HEK293T (cell line): ENCODE measurements around the gene DNAJB2.

Source experiments
- ELF4 ChIP-seq: fragments of 450-650 bp; IDR thresholded peaks from 2 replicates; pipeline ENCODE4 v1.6.1; 2017; ENCODE audit warnings: antibody characterized with exemption
- FOXK2 ChIP-seq: fragments of 450-650 bp; IDR thresholded peaks from 2 replicates; pipeline ENCODE4 v1.6.1; 2016; ENCODE audit warnings: mild to moderate bottlenecking
- FOXM1 ChIP-seq: fragments of 450-650 bp; IDR thresholded peaks from 2 replicates; pipeline ENCODE4 v1.6.1; 2017; ENCODE audit warnings: mild to moderate bottlenecking, borderline replicate concordance
- LEF1 ChIP-seq: fragments of 450-650 bp; IDR thresholded peaks from 2 replicates; pipeline ENCODE4 v1.6.1; 2017; ENCODE audit warnings: mild to moderate bottlenecking, borderline replicate concordance
- SP1 ChIP-seq: fragments of 450-650 bp; IDR thresholded peaks from 2 replicates; pipeline ENCODE4 v1.6.1; 2017
- SUZ12 ChIP-seq: fragments of 450-650 bp; IDR thresholded peaks from 2 replicates; pipeline ENCODE4 v1.6.1; 2016; ENCODE audit warnings: mild to moderate bottlenecking
- TARDBP ChIP-seq: fragments of 450-650 bp; IDR thresholded peaks from 2 replicates; pipeline ENCODE4 v1.6.1; 2016
- ZNF384 ChIP-seq: fragments of 450-650 bp; IDR thresholded peaks from 2 replicates; pipeline ENCODE4 v1.6.1; 2016
- TF ChIP-seq, protein P1 (sequence below): fragments of 450-650 bp; IDR thresholded peaks from 2 replicates; pipeline ENCODE4 v1.6.1; 2016

- TF ChIP-seq ELF4, result no peak
- no peak for TF ChIP-seq FOXK2
- TF ChIP-seq, protein P1, sequence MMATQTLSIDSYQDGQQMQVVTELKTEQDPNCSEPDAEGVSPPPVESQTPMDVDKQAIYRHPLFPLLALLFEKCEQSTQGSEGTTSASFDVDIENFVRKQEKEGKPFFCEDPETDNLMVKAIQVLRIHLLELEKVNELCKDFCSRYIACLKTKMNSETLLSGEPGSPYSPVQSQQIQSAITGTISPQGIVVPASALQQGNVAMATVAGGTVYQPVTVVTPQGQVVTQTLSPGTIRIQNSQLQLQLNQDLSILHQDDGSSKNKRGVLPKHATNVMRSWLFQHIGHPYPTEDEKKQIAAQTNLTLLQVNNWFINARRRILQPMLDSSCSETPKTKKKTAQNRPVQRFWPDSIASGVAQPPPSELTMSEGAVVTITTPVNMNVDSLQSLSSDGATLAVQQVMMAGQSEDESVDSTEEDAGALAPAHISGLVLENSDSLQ, result no peak
- no peak for TF ChIP-seq ZNF384
- no peak for TF ChIP-seq TARDBP
- no peak for TF ChIP-seq LEF1
- TF ChIP-seq FOXM1, result no peak
- TF ChIP-seq SUZ12, result no peak
- no peak for TF ChIP-seq SP1
Measured at GRCh38 chr2:219291394-219291793, 12.2 kb downstream of the DNAJB2 start.
